NOMO-1 (cell line): Measurements from ENCODE around the gene SP7.

ENCODE experiments used
- DNase-seq, 2 experiments: peaks; one replicate each; lab custom pipeline; 2025; ENCODE audit not compliant: unreplicated experiment in 2 of 2; lab: John Stamatoyannopoulos, UW

The SP7 gene

DNA sequence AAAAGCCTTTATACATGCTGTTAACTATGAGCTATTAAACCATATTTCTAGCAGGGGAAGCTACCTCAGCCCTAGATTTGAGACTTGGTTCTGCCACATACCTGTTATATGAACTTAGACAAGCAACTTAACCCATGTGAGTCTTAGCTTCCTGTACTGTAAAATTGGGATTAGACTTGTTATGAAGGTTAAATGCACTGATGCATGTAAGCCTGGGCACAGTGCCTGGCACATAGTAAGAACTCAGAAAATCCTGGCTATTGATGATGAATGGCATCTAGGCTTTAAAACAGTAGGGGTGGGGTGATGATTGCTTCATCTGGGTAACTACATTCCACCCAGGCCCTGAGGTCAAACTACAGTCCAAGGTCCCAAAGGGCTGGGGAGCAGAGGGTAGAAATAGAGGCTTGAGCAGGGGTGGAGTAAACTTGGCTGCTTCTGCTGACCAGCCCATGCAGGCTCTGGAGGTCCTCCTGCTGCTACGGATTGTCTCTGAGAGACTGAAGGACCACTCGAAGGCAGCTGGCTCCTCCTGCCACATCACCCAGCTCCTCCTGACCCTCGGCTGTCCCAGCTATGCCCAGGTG, 56.8 kb downstream of the SP7 start:
- no peak for DNase-seq

DNA sequence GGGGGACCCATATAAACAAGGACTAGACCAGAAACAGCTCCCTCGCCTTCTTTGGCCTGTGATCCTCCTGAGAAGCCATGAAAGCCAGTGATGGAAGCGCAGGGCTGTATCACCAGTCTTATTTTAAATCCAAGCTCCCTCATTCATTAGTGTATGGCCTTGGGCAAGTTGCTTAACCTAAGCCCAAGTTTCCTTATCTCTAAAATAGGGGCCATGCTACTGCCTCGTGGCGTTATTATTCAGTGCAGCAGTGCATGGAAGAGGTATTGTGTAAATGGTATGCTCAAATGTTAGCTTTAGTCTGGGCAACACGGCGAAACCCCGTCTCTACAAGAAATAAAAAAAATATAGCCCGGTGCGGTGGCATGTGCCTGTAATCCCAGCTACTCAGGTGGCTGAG, 58.2 kb downstream of the SP7 start:
- no peak for DNase-seq
